Activated CD4-positive, alpha-beta memory T cell treated with anti-CD3 and anti-CD28 coated beads, Interleukin-2, amount 10 ng/mL, durations not matched to agents 7 days and 5 days (primary cell): Measurements from ENCODE around the gene HBD. TPM values are rescaled to one million over a fixed set of nuclear protein-coding genes. Genes with fewer than 3 reads are reported as not detected.
"Not testable (repeated sequence)": the region's sequence is repeated elsewhere in the genome, so short reads cannot be mapped to it uniquely, and the experiment has no call there.

Experiments
- CTCF ChIA-PET: fragments of 350-600 bp; sonication (Branson Sonifier 250); formaldehyde crosslinking; loops from one replicate; lab custom pipeline; 2021; ENCODE audit warnings: antibody characterized with exemption, inconsistent platforms; lab: Charles Lee
- POLR2A ChIA-PET: fragments of 350-600 bp; sonication (Branson Sonifier 250); formaldehyde crosslinking; loops from one replicate; lab custom pipeline; 2021; ENCODE audit warnings: antibody characterized with exemption; lab: Charles Lee
- DNase-seq: peaks from one replicate; pipeline ENCODE4 v3.0.0-alpha.2; 2020
- H3K27ac Mint-ChIP-seq: one replicate; pipeline ENCODE4 v1.8.0; 2021; ENCODE audit warnings: mild to moderate bottlenecking, mixed read lengths
- H3K27me3 Mint-ChIP-seq: one replicate; pipeline ENCODE4 v1.8.0; 2021; ENCODE audit warnings: mixed read lengths
- H3K36me3 Mint-ChIP-seq: one replicate; pipeline ENCODE4 v1.8.0; 2021; ENCODE audit warnings: low read depth, mixed read lengths
- H3K4me1 Mint-ChIP-seq: one replicate; pipeline ENCODE4 v1.8.0; 2021; ENCODE audit warnings: mixed read lengths
- H3K4me3 Mint-ChIP-seq: one replicate; pipeline ENCODE4 v1.8.0; 2021; ENCODE audit warnings: mild to moderate bottlenecking, mixed read lengths
- H3K9me3 Mint-ChIP-seq: one replicate; pipeline ENCODE4 v1.8.0; 2021; ENCODE audit warnings: mixed read lengths
- total RNA-seq, 2 experiments: library from RNA; stranded (reverse); gene quantifications; one replicate each; pipeline ENCODE4 v1.2.3, GENCODE V29; 2021

The HBD gene
- total RNA-seq, 2 experiments from 2014 or later, result not detected

- Mint-ChIP-seq H3K27me3 (peaks cover 6% of the 10 kb centered on the region), H3K36me3 (no peaks in the 10 kb centered on the region), H3K9me3 (no peaks in the 10 kb centered on the region), H3K27ac (no peak within 1 kb of the TSS), H3K4me3 (no peak within 1 kb of the TSS), H3K4me1 (no peaks in the 10 kb centered on the region)
- ChIA-PET CTCF (no interaction called here), POLR2A (no interaction called here)
- DNase-seq, result no peak
Measured at GRCh38 chr11:5269715-5270147, 35.4 kb upstream of the HBD start, which contains the start of gene HBE1. HBE1 (minus strand) TSS chr11:5269945; CDS start chr11:5269890, 55 bp downstream.

GRCh38 chr11:5267033-5267563 is 32.8 kb upstream of the HBD start:
- H3K4me3 Mint-ChIP-seq, result no peak overlapping the region

GRCh38 chr11:5266609-5267008 is 32.3 kb upstream of the HBD start:
- H3K9me3 Mint-ChIP-seq, result no peaks in the 10 kb centered on the region
- peaks cover 2% of the 10 kb centered on the region for H3K27me3 Mint-ChIP-seq
- H3K36me3 Mint-ChIP-seq, result no peaks in the 10 kb centered on the region
- H3K27ac Mint-ChIP-seq, result no peak overlapping the region
- CTCF ChIA-PET, result no interaction called here
- no peak overlapping the region for H3K4me3 Mint-ChIP-seq
- POLR2A ChIA-PET, result no interaction called here
- no peak for DNase-seq
- no peaks in the 10 kb centered on the region for H3K4me1 Mint-ChIP-seq

More at GRCh38 chr11:5267033-5267563, 32.8 kb upstream of the HBD start:
- no peaks in the 10 kb centered on the region for H3K36me3 Mint-ChIP-seq
- H3K9me3 Mint-ChIP-seq, result no peaks in the 10 kb centered on the region
- H3K4me1 Mint-ChIP-seq, result no peaks in the 10 kb centered on the region
- no peak for DNase-seq
- ChIA-PET CTCF (no interaction called here), POLR2A (no interaction called here)
- peaks cover 2% of the 10 kb centered on the region for H3K27me3 Mint-ChIP-seq
- H3K27ac Mint-ChIP-seq, result no peak overlapping the region

- POLR2A ChIA-PET, result no interaction called here
- H3K27me3 Mint-ChIP-seq, result peaks cover 2% of the 10 kb centered on the region
Measured at GRCh38 chr11:5265832-5266231, 31.5 kb upstream of the HBD start.

GRCh38 chr11:5258543-5259262 is 24.4 kb upstream of the HBD start:
- H3K4me1 Mint-ChIP-seq, result no peaks in the 10 kb centered on the region
- CTCF ChIA-PET, result no interaction called here

More at GRCh38 chr11:5265832-5266231, 31.5 kb upstream of the HBD start:
- Mint-ChIP-seq H3K9me3 (no peaks in the 10 kb centered on the region), H3K36me3 (no peaks in the 10 kb centered on the region), H3K4me3 (no peak overlapping the region), H3K27ac (no peak overlapping the region), H3K4me1 (no peaks in the 10 kb centered on the region)
- DNase-seq, result no peak
- CTCF ChIA-PET, result no interaction called here

GRCh38 chr11:5257296-5257695 is 23.0 kb upstream of the HBD start:
- Mint-ChIP-seq H3K9me3 (no peaks in the 10 kb centered on the region), H3K27ac (no peak overlapping the region), H3K4me3 (no peak overlapping the region), H3K27me3 (no peaks in the 10 kb centered on the region), H3K4me1 (no peaks in the 10 kb centered on the region), H3K36me3 (no peaks in the 10 kb centered on the region)
- POLR2A ChIA-PET, result no interaction called here
- DNase-seq, result no peak
- CTCF ChIA-PET, result no interaction called here

More at GRCh38 chr11:5258543-5259262, 24.4 kb upstream of the HBD start:
- Mint-ChIP-seq H3K27ac (no peak overlapping the region), H3K9me3 (no peaks in the 10 kb centered on the region), H3K4me3 (no peak overlapping the region), H3K36me3 (no peaks in the 10 kb centered on the region), H3K27me3 (no peaks in the 10 kb centered on the region)
- DNase-seq, result no peak
- POLR2A ChIA-PET, result no interaction called here

- POLR2A ChIA-PET, H3K9me3 Mint-ChIP-seq, DNase-seq, H3K36me3 Mint-ChIP-seq, H3K4me1 Mint-ChIP-seq, H3K4me3 Mint-ChIP-seq, CTCF ChIA-PET, H3K27me3 Mint-ChIP-seq, H3K27ac Mint-ChIP-seq: not testable (repeated sequence)
Measured at GRCh38 chr11:5254646-5255413, 20.5 kb upstream of the HBD start, which contains the start of gene HBG2. HBG2 (minus strand) TSS chr11:5254781; CDS start chr11:5254728, 53 bp downstream.

- DNase-seq, H3K9me3 Mint-ChIP-seq, H3K4me3 Mint-ChIP-seq, H3K27ac Mint-ChIP-seq, H3K36me3 Mint-ChIP-seq, POLR2A ChIA-PET, H3K27me3 Mint-ChIP-seq, CTCF ChIA-PET, H3K4me1 Mint-ChIP-seq: not testable (repeated sequence)
Measured at GRCh38 chr11:5254023-5254422, 19.7 kb upstream of the HBD start.

GRCh38 chr11:5253440-5253839 is 19.2 kb upstream of the HBD start:
- H3K36me3 Mint-ChIP-seq, DNase-seq, CTCF ChIA-PET, H3K27ac Mint-ChIP-seq, H3K4me3 Mint-ChIP-seq, H3K4me1 Mint-ChIP-seq, H3K9me3 Mint-ChIP-seq, H3K27me3 Mint-ChIP-seq, POLR2A ChIA-PET: not testable (repeated sequence)

- no peaks in the 10 kb centered on the region for H3K27me3 Mint-ChIP-seq
- ChIA-PET POLR2A (no interaction called here), CTCF (no interaction called here)
- H3K36me3 Mint-ChIP-seq, result no peaks in the 10 kb centered on the region
- no peak overlapping the region for H3K4me3 Mint-ChIP-seq
- DNase-seq, result no peak
- no peaks in the 10 kb centered on the region for H3K4me1 Mint-ChIP-seq
- no peak overlapping the region for H3K27ac Mint-ChIP-seq
- no peaks in the 10 kb centered on the region for H3K9me3 Mint-ChIP-seq
Measured at GRCh38 chr11:5252919-5253265, 18.6 kb upstream of the HBD start.

GRCh38 chr11:5252192-5252918 is 18.1 kb upstream of the HBD start:
- no peaks in the 10 kb centered on the region for H3K9me3 Mint-ChIP-seq
- no peaks in the 10 kb centered on the region for H3K27me3 Mint-ChIP-seq
- no peak overlapping the region for H3K4me3 Mint-ChIP-seq
- H3K4me1 Mint-ChIP-seq, result no peaks in the 10 kb centered on the region
- CTCF ChIA-PET, result no interaction called here
- no peak for DNase-seq
- POLR2A ChIA-PET, result no interaction called here
- H3K36me3 Mint-ChIP-seq, result no peaks in the 10 kb centered on the region
- H3K27ac Mint-ChIP-seq, result no peak overlapping the region

- Mint-ChIP-seq H3K36me3 (no peaks in the 10 kb centered on the region), H3K27me3 (no peaks in the 10 kb centered on the region), H3K4me1 (no peaks in the 10 kb centered on the region), H3K27ac (no peak overlapping the region), H3K4me3 (no peak overlapping the region), H3K9me3 (no peaks in the 10 kb centered on the region)
- no peak for DNase-seq
- ChIA-PET CTCF (no interaction called here), POLR2A (no interaction called here)
Measured at GRCh38 chr11:5251746-5252145, 17.5 kb upstream of the HBD start.
